SU-DHL-6 (cell line): ENCODE results near the gene GPX2.

Source experiments
- H2AFZ ChIP-seq: fragments of 200-600 bp; sonication (generic); 2 replicates; pipeline ENCODE4 v1.6.1; 2014; ENCODE audit warnings: low read depth, mild to moderate bottlenecking, moderate library complexity, mixed read lengths, antibody characterized with exemption, low read length; ENCODE audit not compliant: severe bottlenecking
- H3F3A ChIP-seq: fragments of 200-600 bp; shearing (Covaris generic); 2 replicates; pipeline ENCODE4 v1.6.0; 2016; ENCODE audit warnings: antibody characterized with exemption, mild to moderate bottlenecking; ENCODE audit not compliant: insufficient read depth
- H3K27ac ChIP-seq: fragments of 200-600 bp; sonication (generic); 2 replicates; pipeline ENCODE4 v1.5.1; 2016; ENCODE audit warnings: low read depth, mild to moderate bottlenecking, low read length, moderate library complexity, mixed read lengths
- H3K27me3 ChIP-seq: fragments of 200-600 bp; sonication (generic), shearing (Covaris generic); 2 replicates; pipeline ENCODE4 v1.6.0; 2014; ENCODE audit warnings: mild to moderate bottlenecking, low read length
- H3K36me3 ChIP-seq: fragments of 200-600 bp; sonication (generic); 2 replicates; pipeline ENCODE4 v1.6.1; 2014; ENCODE audit warnings: mild to moderate bottlenecking, low read length, mixed read lengths
- H3K4me2 ChIP-seq: fragments of 300-600, 200-600 bp; shearing (Covaris generic), sonication (generic); 2 replicates; pipeline ENCODE4 v1.6.0; 2014; ENCODE audit warnings: low read length, low read depth, mild to moderate bottlenecking; ENCODE audit not compliant: poor library complexity, severe bottlenecking
- H3K4me3 ChIP-seq: fragments of 200-600 bp; sonication (generic); 2 replicates; pipeline ENCODE4 v1.5.1; 2014; ENCODE audit warnings: antibody characterized with exemption, low read length, mild to moderate bottlenecking, mixed read lengths; ENCODE audit not compliant: insufficient read depth, poor library complexity, severe bottlenecking
- H3K79me2 ChIP-seq: fragments of 200-600 bp; sonication (generic); 2 replicates; pipeline ENCODE4 v1.6.1; 2014; ENCODE audit warnings: mild to moderate bottlenecking, low read length, moderate library complexity; ENCODE audit not compliant: insufficient read depth
- H3K9ac ChIP-seq: fragments of 200-600 bp; sonication (generic); 2 replicates; pipeline ENCODE4 v1.7.0; 2014; ENCODE audit warnings: mild to moderate bottlenecking, low read length
- H3K9me2 ChIP-seq: fragments of 200-600 bp; sonication (generic); replicated peaks from 2 replicates; pipeline ENCODE4 v1.6.1; 2014; ENCODE audit warnings: low read length; ENCODE audit not compliant: insufficient read depth
- H3K9me3 ChIP-seq: fragments of 200-600 bp; sonication (generic); 2 replicates; pipeline ENCODE4 v1.6.1; 2014; ENCODE audit warnings: low read length, mixed read lengths; ENCODE audit not compliant: insufficient read depth
- H4K20me1 ChIP-seq: fragments of 200-600 bp; sonication (generic); 2 replicates; pipeline ENCODE4 v1.6.1; 2014; ENCODE audit warnings: low read depth, mild to moderate bottlenecking, antibody characterized with exemption, low read length, moderate library complexity, mixed read lengths
- CTCF ChIP-seq: fragments of 200-600 bp; sonication (generic); IDR thresholded peaks from one replicate; pipeline ENCODE4 v1.5.1; 2017; ENCODE audit warnings: antibody characterized with exemption, mild to moderate bottlenecking, low read length, moderate library complexity; ENCODE audit not compliant: insufficient read depth, poor library complexity, severe bottlenecking
- EZH2phosphoT487 ChIP-seq: fragments of 200-600 bp; sonication (generic), shearing (Covaris generic); conservative IDR thresholded peaks from 2 replicates; pipeline ENCODE4 v1.6.1; 2018; ENCODE audit warnings: mild to moderate bottlenecking, antibody characterized with exemption, low read length, moderate library complexity, mixed read lengths

Gene GPX2

GRCh38 chr14:64912261-64912660 lies 30.3 kb downstream of the GPX2 start:
- TF ChIP-seq EZH2phosphoT487 (no peak), CTCF (no peak)
- Histone ChIP-seq H3K27ac (no peak overlapping the region), H3K79me2 (peaks cover 30% of the 10 kb centered on the region), H3K4me2 (no peak overlapping the region), H2AFZ (no peak overlapping the region), H3K36me3 (no peaks in the 10 kb centered on the region), H3K9ac (no peak overlapping the region), H3K9me2 (no peaks in the 10 kb centered on the region), H3K4me3 (no peak overlapping the region), H3K27me3 (no peaks in the 10 kb centered on the region), H3F3A (no peaks in the 10 kb centered on the region), H3K9me3 (no peaks in the 10 kb centered on the region), H4K20me1 (no peaks in the 10 kb centered on the region)

GRCh38 chr14:64910847-64911495 lies 31.6 kb downstream of the GPX2 start:
- Histone ChIP-seq H3K36me3 (no peaks in the 10 kb centered on the region), H3K4me2 (no peak overlapping the region), H3K9me3 (no peaks in the 10 kb centered on the region), H3K79me2 (peaks cover 17% of the 10 kb centered on the region), H3K27ac (no peak overlapping the region), H4K20me1 (no peaks in the 10 kb centered on the region), H3K27me3 (no peaks in the 10 kb centered on the region), H3K4me3 (no peak overlapping the region), H3K9me2 (no peaks in the 10 kb centered on the region), H2AFZ (no peak overlapping the region), H3F3A (no peaks in the 10 kb centered on the region), H3K9ac (no peak overlapping the region)
- peak; percentile 29 for TF ChIP-seq CTCF
- TF ChIP-seq EZH2phosphoT487, result no peak

- TF ChIP-seq EZH2phosphoT487 (no peak), CTCF (no peak)
- H3K27me3 ChIP-seq, result no peaks in the 10 kb centered on the region
- H2AFZ ChIP-seq, result no peak overlapping the region
Measured at GRCh38 chr14:64906022-64906421, 36.5 kb downstream of the GPX2 start.

More at GRCh38 chr14:64906022-64906421, 36.5 kb downstream of the GPX2 start:
- Histone ChIP-seq H3K9me2 (no peaks in the 10 kb centered on the region), H3F3A (no peaks in the 10 kb centered on the region), H3K4me3 (no peak overlapping the region), H3K9me3 (no peaks in the 10 kb centered on the region), H3K9ac (no peak overlapping the region), H4K20me1 (no peaks in the 10 kb centered on the region), H3K4me2 (no peak overlapping the region), H3K79me2 (no peaks in the 10 kb centered on the region), H3K27ac (no peak overlapping the region), H3K36me3 (no peaks in the 10 kb centered on the region)
